Right ventricle myocardium superior (tissue), 1 donor: Measurements from ENCODE around the gene RPS6KA4. TPM values are rescaled to one million over a fixed set of nuclear protein-coding genes. Genes with fewer than 3 reads are reported as not detected.

Experiments used
- microRNA-seq: library from miRNA; unstranded; fragments of <30 nt; microRNA quantifications from one replicate; pipeline ENCODE4 v1.2.0, GENCODE V29; 2020
- total RNA-seq: library from RNA; stranded (reverse); fragmentation: NEBNext Ultra II Directional; extraction: Animal tissue kit (Norgen Biotek cat#: 25700); gene quantifications from one replicate; pipeline ENCODE4 v1.2.1, GENCODE V29; 2021
- donor health status: DM: no; HTN: yes; CAD: no; lungs with severe emphysema.

RPS6KA4 gene
- total RNA-seq, 1 donor from 2014 or later: 14.6 TPM

Small RNA genes lying within 50 kb of the gene (microRNA-seq; reads per million reads assigned to microRNA genes)
- not detected for gene MIR1237
- gene MIR7155: 1.3 reads per million

Other genes with a start within 250 kb of the RPS6KA4 start
- 124 TPM for gene MACROD1, start 193.0 kb upstream of the RPS6KA4 start, total RNA-seq
- 116 TPM for gene STIP1, start 173.0 kb upstream of the RPS6KA4 start, total RNA-seq
- gene FERMT3, start 152.4 kb upstream of the RPS6KA4 start, total RNA-seq: 6.0 TPM
- 79.8 TPM for gene TRPT1, start 133.0 kb upstream of the RPS6KA4 start, total RNA-seq
- gene NUDT22, start 132.9 kb upstream of the RPS6KA4 start, total RNA-seq: 60.8 TPM
- 58.0 TPM for gene DNAJC4, start 128.6 kb upstream of the RPS6KA4 start, total RNA-seq
- gene VEGFB, start 124.6 kb upstream of the RPS6KA4 start, total RNA-seq: 276 TPM
- 41.6 TPM for gene FKBP2, start 118.1 kb upstream of the RPS6KA4 start, total RNA-seq
- 123 TPM for gene PPP1R14B, start 112.2 kb upstream of the RPS6KA4 start, total RNA-seq
- 11.3 TPM for gene PLCB3, start 107.6 kb upstream of the RPS6KA4 start, total RNA-seq
- 90.1 TPM for gene BAD, start 74.5 kb upstream of the RPS6KA4 start, total RNA-seq
- 28.5 TPM for gene GPR137, start 73.3 kb upstream of the RPS6KA4 start, total RNA-seq
- not detected for gene KCNK4, start 67.9 kb upstream of the RPS6KA4 start, total RNA-seq
- gene CATSPERZ, start 58.8 kb upstream of the RPS6KA4 start, total RNA-seq: not detected
- gene ESRRA, start 53.6 kb upstream of the RPS6KA4 start, total RNA-seq: 241 TPM
- gene TRMT112, start 41.6 kb upstream of the RPS6KA4 start, total RNA-seq: 97.5 TPM
- 417 TPM for gene PRDX5, start 41.0 kb upstream of the RPS6KA4 start, total RNA-seq
- 7.7 TPM for gene CCDC88B, start 19.0 kb upstream of the RPS6KA4 start, total RNA-seq
- not detected for gene SLC22A11, start 196.8 kb downstream of the RPS6KA4 start, total RNA-seq
- gene SLC22A12, start 232.1 kb downstream of the RPS6KA4 start, total RNA-seq: not detected